Suppressor macrophage (primary cell): ENCODE data around the gene VWA1.
"Not testable (repeated sequence)": the region's sequence is repeated elsewhere in the genome, so short reads cannot be mapped to it uniquely, and the experiment has no call there.

Source experiments
- DNase-seq, 4 experiments: peaks; one replicate each; pipeline ENCODE4 v3.0.0-alpha.2; 2020 to 2022

The VWA1 gene

GRCh38 chr1:1423245-1423597 is 12.3 kb upstream of the VWA1 start:
- no peak for DNase-seq

- no peak for DNase-seq
These were observed 10.8 kb upstream of the VWA1 start for GRCh38 chr1:1424707-1425106.

GRCh38 chr1:1425426-1425752 is 10.1 kb upstream of the VWA1 start:
- DNase-seq, result no peak

- DNase-seq, result no peak
These were observed 9.6 kb upstream of the VWA1 start for GRCh38 chr1:1425753-1426495.

- DNase-seq, result no peak
These were observed 8.9 kb upstream of the VWA1 start for GRCh38 chr1:1426496-1427105.

GRCh38 chr1:1427106-1427819 is 8.2 kb upstream of the VWA1 start:
- DNase-seq, result peak in 1 of 4 experiments; percentile 18

- DNase-seq, result no peak
These were observed 7.7 kb upstream of the VWA1 start for GRCh38 chr1:1427820-1428148.

GRCh38 chr1:1428174-1428573 is 7.3 kb upstream of the VWA1 start:
- DNase-seq, result no peak

GRCh38 chr1:1428967-1429366 is 6.5 kb upstream of the VWA1 start:
- DNase-seq, result not testable (repeated sequence)

GRCh38 chr1:1429671-1430073 is 5.8 kb upstream of the VWA1 start:
- no peak for DNase-seq

- no peak for DNase-seq
These were observed 5.1 kb upstream of the VWA1 start for GRCh38 chr1:1430114-1430982.

- DNase-seq, result no peak
These were observed 4.3 kb upstream of the VWA1 start for GRCh38 chr1:1430992-1431844.

GRCh38 chr1:1431845-1432273 is 3.6 kb upstream of the VWA1 start:
- no peak for DNase-seq

GRCh38 chr1:1432274-1432950 is 3.1 kb upstream of the VWA1 start:
- DNase-seq, result no peak

GRCh38 chr1:1432951-1433803 is 2.3 kb upstream of the VWA1 start:
- peak in 1 of 4 experiments; percentile 43 for DNase-seq

- DNase-seq, result peak; percentile 15 to 56 (median 39)
These were observed 1.7 kb upstream of the VWA1 start for GRCh38 chr1:1433804-1434130.

- DNase-seq, result peak in 1 of 4 experiments; percentile 14
These were observed 1.2 kb upstream of the VWA1 start for GRCh38 chr1:1434131-1434823.

- DNase-seq, result no peak
These were observed 725 bp upstream of the VWA1 start for GRCh38 chr1:1434824-1435105.

- no peak for DNase-seq
These were observed 580 bp downstream of the VWA1 start for GRCh38 chr1:1435911-1436629.

GRCh38 chr1:1436630-1437032 is 1.1 kb downstream of the VWA1 start:
- no peak for DNase-seq
